Measurements from ENCODE around the gene LTB4R2.
"Not testable (repeated sequence)": the region's sequence is repeated elsewhere in the genome, so short reads cannot be mapped to it uniquely, and the experiment has no call there.

The LTB4R2 gene

DNA sequence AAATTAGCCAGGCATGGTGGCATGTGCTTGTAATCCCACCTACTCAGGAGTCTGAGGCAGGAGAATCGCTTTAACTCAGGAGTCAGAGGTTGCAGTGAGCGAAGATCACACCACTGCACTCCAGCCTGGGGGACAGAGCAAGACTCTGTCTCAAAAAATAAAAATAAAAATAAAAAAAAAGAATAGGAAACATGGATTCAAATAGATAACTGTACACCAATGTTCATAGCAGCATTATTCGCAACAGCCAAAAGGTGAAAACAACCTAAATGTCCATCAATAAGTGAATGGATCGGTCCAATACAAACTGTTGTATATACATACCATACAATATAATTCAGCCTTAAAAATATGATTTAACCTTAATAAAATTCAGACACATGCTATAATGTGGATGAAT is 32.9 kb downstream of the LTB4R2 start:
- Mint-ChIP-seq H3K27me3 (peaks cover 12% of the 10 kb centered on the region), H3K4me1 (peaks cover 11% of the 10 kb centered on the region), H3K9me3 (no peaks in the 10 kb centered on the region), H3K27ac (no peak overlapping the region), H3K4me3 (no peak overlapping the region), H3K36me3 (peaks cover 5% of the 10 kb centered on the region)
- ATAC-seq (ENCODE audit: low read depth) (no peak), DNase-seq (ENCODE audit: low spot score in 2 of 2) (no peak)

DNA sequence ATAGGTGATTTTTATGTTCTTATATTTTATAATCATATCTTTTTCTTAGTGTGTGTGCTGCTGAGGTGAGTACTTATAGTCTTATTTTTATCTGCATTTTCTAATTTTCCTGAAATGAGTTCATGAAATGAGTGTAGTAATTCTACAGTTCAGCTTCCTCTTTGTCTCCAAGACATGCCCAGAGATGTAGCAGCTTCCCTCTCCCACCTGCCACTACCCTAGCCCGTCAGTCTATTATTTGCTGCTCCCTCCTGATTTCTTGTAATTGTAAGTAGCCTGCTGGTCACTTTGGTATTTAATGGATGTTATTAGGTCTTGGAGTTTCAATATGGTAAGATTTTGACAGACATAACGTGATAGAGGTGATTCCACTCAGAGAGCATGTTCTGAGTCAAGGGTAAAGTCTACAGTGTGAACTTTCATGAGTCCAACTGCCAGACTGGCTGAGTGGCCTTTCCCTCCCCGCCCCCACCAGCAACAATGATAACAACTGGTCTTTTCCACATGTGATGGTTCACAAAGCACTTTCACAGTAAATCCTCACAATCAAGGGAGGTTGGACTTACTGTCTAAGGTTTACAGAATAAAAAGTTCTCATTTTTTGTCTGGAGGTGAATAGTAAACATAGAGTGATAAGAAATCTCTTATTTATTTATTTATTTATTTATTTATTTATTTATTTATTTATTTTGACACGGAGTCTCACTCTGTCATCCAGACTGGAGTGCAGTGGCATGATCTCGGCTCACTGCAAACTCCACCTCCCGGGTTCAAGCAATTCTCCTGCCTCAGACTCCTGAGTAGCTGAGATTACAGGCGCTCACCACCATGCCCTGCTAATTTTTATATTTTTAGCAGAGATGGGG is 34.1 kb downstream of the LTB4R2 start:
- peaks cover 12% of the 10 kb centered on the region for H3K27me3 Mint-ChIP-seq
- H3K9me3 Mint-ChIP-seq, result no peaks in the 10 kb centered on the region
- H3K27ac Mint-ChIP-seq, result no peak overlapping the region
- H3K36me3 Mint-ChIP-seq, result no peaks in the 10 kb centered on the region
- no peak for ATAC-seq (ENCODE audit: low read depth)
- no peak for DNase-seq (ENCODE audit: low spot score in 2 of 2)
- no peak overlapping the region for H3K4me3 Mint-ChIP-seq
- peaks cover 5% of the 10 kb centered on the region for H3K4me1 Mint-ChIP-seq

DNA sequence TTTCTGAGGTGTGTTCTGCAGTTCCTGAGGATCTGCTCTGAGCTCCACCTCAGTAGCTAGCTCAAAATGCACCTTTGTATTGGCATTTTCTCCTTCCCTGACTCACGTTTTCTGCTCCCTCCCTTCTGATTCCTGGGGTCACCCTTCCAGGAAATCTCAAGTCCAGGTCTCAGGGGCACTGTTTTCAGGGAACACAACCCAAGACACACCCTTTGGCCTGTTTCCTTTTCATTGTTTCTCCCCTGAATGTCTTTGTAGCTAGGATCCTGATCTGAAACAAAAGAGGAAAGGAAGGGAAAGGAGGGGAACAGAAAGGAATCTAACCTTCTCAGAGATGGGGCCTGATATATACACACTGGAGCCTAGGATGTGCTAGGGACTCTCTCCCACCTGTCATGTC is 37.2 kb downstream of the LTB4R2 start:
- Mint-ChIP-seq H3K4me3 (no peak overlapping the region), H3K27me3 (peaks cover 25% of the 10 kb centered on the region), H3K4me1 (no peaks in the 10 kb centered on the region), H3K9me3 (no peaks in the 10 kb centered on the region), H3K36me3 (peaks cover 2% of the 10 kb centered on the region), H3K27ac (no peak overlapping the region)
- DNase-seq (ENCODE audit: low spot score in 2 of 2) (no peak), ATAC-seq (ENCODE audit: low read depth) (no peak)

DNA sequence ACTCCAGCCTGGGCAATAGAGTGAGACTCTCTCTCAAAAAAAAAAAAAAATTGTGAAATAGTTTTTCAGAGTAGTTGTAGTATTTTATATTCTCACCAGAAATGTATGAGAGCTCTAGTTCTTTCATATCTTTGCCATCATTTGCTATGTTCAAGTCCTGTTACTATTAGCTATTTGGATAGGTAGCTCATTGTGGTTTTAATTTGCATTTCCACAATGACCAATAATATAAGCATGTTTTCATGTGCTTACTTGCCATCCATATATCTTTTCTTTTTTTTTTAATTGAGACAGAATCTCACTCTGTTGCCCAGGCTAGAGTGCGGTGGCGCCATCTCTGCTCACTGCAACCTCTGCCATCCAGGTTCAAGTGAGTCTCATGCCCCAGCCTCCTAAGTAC is 38.2 kb downstream of the LTB4R2 start:
- Mint-ChIP-seq H3K36me3 (peaks cover 2% of the 10 kb centered on the region), H3K27ac (no peak overlapping the region), H3K27me3 (peaks cover 27% of the 10 kb centered on the region), H3K4me3 (no peak overlapping the region), H3K4me1 (no peaks in the 10 kb centered on the region), H3K9me3 (no peaks in the 10 kb centered on the region)
- ATAC-seq (ENCODE audit: low read depth) (no peak), DNase-seq (ENCODE audit: low spot score in 2 of 2) (no peak)

DNA sequence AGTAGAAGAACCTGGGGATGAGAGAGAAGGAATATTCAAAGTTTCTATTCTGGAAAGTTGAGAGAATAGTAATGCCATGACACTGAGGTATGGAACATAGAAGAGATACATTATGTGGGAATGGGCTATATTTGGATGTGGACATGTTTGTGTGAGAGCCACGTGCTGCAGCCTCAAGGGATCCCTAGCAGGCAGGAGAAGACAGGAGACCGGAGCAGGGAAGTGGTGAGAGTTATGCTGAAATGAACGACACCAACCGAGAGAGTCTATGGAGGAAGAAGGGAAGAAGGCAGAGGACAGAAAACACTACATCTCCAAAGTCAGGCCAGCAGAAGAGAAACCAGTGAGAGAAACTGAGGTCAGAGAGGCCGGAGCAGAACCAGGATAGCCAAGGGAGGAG is 39.8 kb downstream of the LTB4R2 start:
- peaks cover 31% of the 10 kb centered on the region for H3K27me3 Mint-ChIP-seq
- ATAC-seq (ENCODE audit: low read depth) (no peak), DNase-seq (ENCODE audit: low spot score in 2 of 2) (no peak)
- H3K4me1 Mint-ChIP-seq, result peaks cover 5% of the 10 kb centered on the region
- H3K9me3 Mint-ChIP-seq, result no peaks in the 10 kb centered on the region
- peaks cover 2% of the 10 kb centered on the region for H3K36me3 Mint-ChIP-seq
- no peak overlapping the region for H3K27ac Mint-ChIP-seq
- H3K4me3 Mint-ChIP-seq, result no peak overlapping the region

DNA sequence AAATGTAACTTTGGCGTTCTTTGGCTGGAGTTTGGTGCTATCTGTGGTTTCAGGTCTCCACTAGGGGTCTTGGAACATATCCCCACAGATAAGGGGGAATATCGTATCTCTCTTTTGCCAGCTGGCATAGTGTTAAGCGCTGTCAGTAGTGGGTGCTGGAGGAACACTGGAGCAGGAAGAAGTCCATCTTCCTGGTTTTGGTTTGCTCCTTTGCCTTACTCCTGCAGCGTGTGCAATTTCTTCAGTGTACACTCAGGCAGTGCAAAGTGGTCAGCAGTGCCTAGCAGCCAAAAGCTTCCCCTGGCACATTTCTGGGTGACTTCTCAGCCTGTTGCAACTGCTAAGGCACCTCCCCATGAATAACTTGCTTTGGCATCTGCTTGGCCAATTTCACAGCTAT is 41.6 kb downstream of the LTB4R2 start:
- Mint-ChIP-seq H3K4me1 (peaks cover 5% of the 10 kb centered on the region), H3K4me3 (no peak overlapping the region), H3K36me3 (peaks cover 2% of the 10 kb centered on the region), H3K27me3 (peaks cover 26% of the 10 kb centered on the region), H3K27ac (no peak overlapping the region), H3K9me3 (no peaks in the 10 kb centered on the region)
- ATAC-seq (ENCODE audit: low read depth) (no peak), DNase-seq (ENCODE audit: low spot score in 2 of 2) (no peak)

DNA sequence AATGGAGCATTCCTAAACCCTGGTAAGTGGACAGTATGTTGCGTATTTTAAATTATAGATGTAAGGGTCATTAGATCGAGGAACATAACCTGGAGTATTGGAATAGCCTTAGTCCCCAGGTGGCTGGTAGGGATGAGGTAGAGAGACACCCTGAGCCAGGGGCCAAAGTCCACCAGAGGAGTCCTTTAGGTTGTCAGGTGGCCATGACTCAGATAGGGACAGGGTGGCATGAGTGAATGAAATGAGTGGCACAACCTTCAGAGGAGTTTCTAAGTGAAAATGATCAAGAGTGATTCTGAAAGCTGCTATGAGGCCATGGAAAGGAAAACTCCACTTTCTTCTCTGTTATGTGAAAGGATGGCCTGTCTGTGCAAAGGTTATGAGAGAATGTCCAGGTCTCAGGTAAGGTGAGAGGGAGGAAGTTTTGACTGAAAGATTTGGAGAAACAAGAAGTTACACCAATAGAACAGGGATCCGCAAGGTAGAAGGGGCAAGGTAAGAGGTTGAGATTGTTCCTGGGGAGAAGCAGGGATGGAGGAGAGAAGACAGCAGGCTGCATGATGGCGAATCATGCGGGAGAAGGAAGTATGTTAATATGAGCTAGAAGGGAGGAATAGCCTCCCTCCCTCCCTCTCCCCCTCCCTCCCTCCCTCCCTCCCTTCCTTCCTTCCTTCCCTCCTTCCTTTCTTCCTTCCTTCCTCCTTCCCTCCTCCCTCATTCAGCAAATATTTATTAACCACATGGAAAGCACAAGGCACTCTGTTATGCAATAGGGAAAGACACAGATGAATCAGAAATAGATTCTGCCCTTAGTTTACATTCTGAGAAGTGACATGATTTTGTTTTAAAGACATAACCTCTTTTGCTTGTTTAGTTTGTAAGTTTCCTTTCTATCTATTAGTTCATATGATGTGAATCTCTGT is 43.9 kb downstream of the LTB4R2 start:
- Mint-ChIP-seq H3K9me3 (no peaks in the 10 kb centered on the region), H3K27ac (no peak overlapping the region), H3K4me3 (no peak overlapping the region), H3K36me3 (peaks cover 2% of the 10 kb centered on the region), H3K4me1 (peaks cover 5% of the 10 kb centered on the region), H3K27me3 (peaks cover 25% of the 10 kb centered on the region)
- no peak for ATAC-seq (ENCODE audit: low read depth)
- no peak for DNase-seq (ENCODE audit: low spot score in 2 of 2)

DNA sequence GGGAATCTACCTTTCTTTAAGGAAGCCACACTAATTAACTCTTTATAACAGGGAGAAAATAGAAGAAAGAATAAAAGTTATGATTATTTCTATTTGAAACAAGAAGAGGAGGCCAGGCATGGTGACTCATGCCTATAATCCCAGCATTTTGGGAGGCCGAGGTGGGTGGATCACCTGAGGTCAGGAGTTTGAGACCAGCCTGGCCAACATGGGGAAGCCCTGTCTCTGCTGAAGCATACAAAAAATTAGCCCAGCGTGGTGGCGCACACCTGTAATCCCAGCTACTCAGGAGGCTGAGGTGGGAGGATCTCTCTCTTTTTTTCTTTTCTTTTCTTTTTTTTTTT is 44.5 kb downstream of the LTB4R2 start:
- not testable (repeated sequence) for H3K4me1 Mint-ChIP-seq; H3K9me3 Mint-ChIP-seq; H3K4me3 Mint-ChIP-seq; DNase-seq (ENCODE audit: low spot score in 2 of 2); ATAC-seq (ENCODE audit: low read depth); H3K27ac Mint-ChIP-seq; H3K36me3 Mint-ChIP-seq
- peaks cover 23% of the 10 kb centered on the region for H3K27me3 Mint-ChIP-seq

DNA sequence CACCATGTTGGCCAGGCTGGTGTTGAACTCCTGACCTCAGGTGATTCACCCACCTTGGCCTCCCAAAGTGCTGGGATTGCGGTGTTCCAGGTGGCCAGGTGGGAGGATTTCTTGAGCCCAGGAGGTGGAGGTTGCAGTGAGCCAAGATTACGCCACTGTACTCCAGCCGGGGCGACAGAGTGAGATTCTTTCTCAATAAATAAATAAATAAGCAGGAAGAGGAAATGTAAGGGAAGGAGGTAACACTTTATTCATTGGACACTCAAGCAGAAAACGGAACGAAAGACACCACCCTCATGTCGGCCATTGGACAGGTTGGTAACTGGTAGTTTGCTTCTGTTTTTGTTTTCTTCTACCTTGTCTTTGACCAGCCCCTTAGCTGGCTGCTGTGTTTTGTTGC is 45.1 kb downstream of the LTB4R2 start:
- no peak for ATAC-seq (ENCODE audit: low read depth)
- Mint-ChIP-seq H3K36me3 (no peaks in the 10 kb centered on the region), H3K27me3 (peaks cover 18% of the 10 kb centered on the region), H3K27ac (no peak overlapping the region), H3K4me1 (peaks cover 5% of the 10 kb centered on the region), H3K4me3 (no peak overlapping the region), H3K9me3 (no peaks in the 10 kb centered on the region)
- DNase-seq (ENCODE audit: low spot score in 2 of 2), result no peak

DNA sequence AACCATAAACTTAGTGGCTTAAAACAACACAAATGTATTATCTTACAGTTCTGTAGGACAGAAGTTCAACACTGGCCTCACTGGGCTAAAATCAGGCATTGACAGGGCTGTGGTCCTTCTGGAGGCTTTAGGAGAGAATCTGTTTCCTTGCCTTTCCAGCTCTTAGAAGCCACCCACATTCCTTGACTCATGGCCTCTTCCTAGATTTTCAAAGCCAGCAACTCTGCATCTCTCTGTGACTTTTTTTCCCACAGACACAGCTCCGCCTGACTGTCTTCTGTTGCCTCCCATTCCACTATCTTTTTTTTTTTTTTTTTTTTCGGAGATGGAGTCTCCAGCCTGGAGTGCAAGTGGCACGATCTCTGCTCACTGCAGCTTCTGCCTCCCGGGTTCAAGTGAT is 46.3 kb downstream of the LTB4R2 start:
- H3K9me3 Mint-ChIP-seq, result no peaks in the 10 kb centered on the region
- H3K27ac Mint-ChIP-seq, result no peak overlapping the region
- ATAC-seq (ENCODE audit: low read depth) (no peak), DNase-seq (ENCODE audit: low spot score in 2 of 2) (no peak)
- peaks cover 14% of the 10 kb centered on the region for H3K27me3 Mint-ChIP-seq
- H3K36me3 Mint-ChIP-seq, result no peaks in the 10 kb centered on the region
- peaks cover 5% of the 10 kb centered on the region for H3K4me1 Mint-ChIP-seq
- no peak overlapping the region for H3K4me3 Mint-ChIP-seq

DNA sequence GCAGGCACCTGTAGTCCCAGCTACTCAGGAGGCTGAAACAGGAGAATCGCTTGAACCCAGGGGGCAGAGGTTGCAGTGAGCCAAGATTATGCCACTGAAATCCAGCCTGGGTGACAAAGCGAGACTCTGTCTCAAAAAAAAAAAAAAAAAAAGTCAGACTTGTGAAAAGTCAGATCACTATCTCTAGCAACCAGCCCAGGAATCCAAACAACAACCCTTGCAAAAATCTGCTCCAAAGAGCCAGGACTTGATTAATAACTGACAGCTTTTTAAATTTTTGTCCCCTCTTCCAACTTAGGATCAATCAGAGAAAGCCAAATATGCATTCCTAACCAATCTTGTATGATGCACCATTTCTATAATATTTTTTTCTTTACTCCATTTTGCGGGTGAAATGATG is 50.3 kb downstream of the LTB4R2 start:
- Mint-ChIP-seq H3K9me3 (no peaks in the 10 kb centered on the region), H3K36me3 (no peaks in the 10 kb centered on the region), H3K27me3 (peaks cover 9% of the 10 kb centered on the region)

DNA sequence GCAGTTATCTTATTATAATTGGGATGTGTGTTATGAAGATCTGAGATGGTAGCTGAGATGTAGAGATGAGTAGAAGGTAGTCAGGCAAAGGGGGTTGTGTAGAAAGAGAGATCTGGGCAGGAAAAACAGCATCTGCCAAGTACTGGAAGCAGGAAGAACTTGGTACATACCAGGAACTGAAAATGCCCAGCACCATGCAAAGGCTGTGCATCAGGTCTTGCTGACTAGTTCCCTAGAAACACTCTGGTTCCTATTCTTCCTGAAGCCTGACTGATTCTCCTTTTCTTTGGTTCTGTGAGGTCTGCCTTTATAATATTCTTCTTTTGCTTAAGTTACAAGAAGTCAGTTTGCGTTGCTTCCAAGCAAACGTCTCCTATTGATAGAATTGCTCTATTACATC is 51.4 kb downstream of the LTB4R2 start:
- ATAC-seq (ENCODE audit: low read depth) (no peak), DNase-seq (ENCODE audit: low spot score in 2 of 2) (no peak)
- H3K9me3 Mint-ChIP-seq, result no peaks in the 10 kb centered on the region
- peaks cover 8% of the 10 kb centered on the region for H3K4me1 Mint-ChIP-seq
- peaks cover 9% of the 10 kb centered on the region for H3K27me3 Mint-ChIP-seq
- H3K4me3 Mint-ChIP-seq, result no peak overlapping the region
- H3K36me3 Mint-ChIP-seq, result no peaks in the 10 kb centered on the region
- no peak overlapping the region for H3K27ac Mint-ChIP-seq

More for the DNA sequence above, 50.3 kb downstream of the LTB4R2 start:
- no peak overlapping the region for H3K4me3 Mint-ChIP-seq
- no peak overlapping the region for H3K27ac Mint-ChIP-seq
- H3K4me1 Mint-ChIP-seq, result peaks cover 3% of the 10 kb centered on the region
- DNase-seq (ENCODE audit: low spot score in 2 of 2) (no peak), ATAC-seq (ENCODE audit: low read depth) (no peak)
